Parathyroid adenoma (tissue), 2 donors: ENCODE data around the gene KIAA1549.

Source experiments
- H2AFZ ChIP-seq: fragments of 300-600 bp; sonication (generic); one replicate; pipeline ENCODE4 v1.7.0; 2017; ENCODE audit warnings: antibody characterized with exemption, mild to moderate bottlenecking
- H3K27ac ChIP-seq: fragments of 300-600 bp; sonication (generic); one replicate; pipeline ENCODE4 v1.7.0; 2017
- H3K27me3 ChIP-seq: fragments of 300-600 bp; sonication (generic); one replicate; pipeline ENCODE4 v1.7.0; 2017; ENCODE audit warnings: low read length; ENCODE audit not compliant: control insufficient read depth, insufficient read depth
- H3K36me3 ChIP-seq: fragments of 300-600 bp; sonication (generic); one replicate; pipeline ENCODE4 v1.7.0; 2017; ENCODE audit warnings: low read length; ENCODE audit not compliant: control insufficient read depth, insufficient read depth
- H3K4me1 ChIP-seq: fragments of 300-600 bp; sonication (generic); one replicate; pipeline ENCODE4 v1.7.0; 2017; ENCODE audit warnings: control low read depth
- H3K4me2 ChIP-seq: fragments of 300-600 bp; sonication (generic); one replicate; pipeline ENCODE4 v1.7.0; 2017; ENCODE audit warnings: low read length
- H3K4me3 ChIP-seq: fragments of 300-600 bp; sonication (generic); one replicate; pipeline ENCODE4 v1.7.0; 2017; ENCODE audit warnings: low read depth, low read length
- H3K79me2 ChIP-seq: fragments of 300-600 bp; sonication (generic); one replicate; pipeline ENCODE4 v1.7.0; 2017; ENCODE audit warnings: control low read depth
- H3K9ac ChIP-seq: fragments of 300-600 bp; sonication (generic); one replicate; pipeline ENCODE4 v1.7.0; 2017; ENCODE audit warnings: mild to moderate bottlenecking
- H3K9me3 ChIP-seq: fragments of 300-600 bp; sonication (generic); one replicate; pipeline ENCODE4 v1.7.0; 2017; ENCODE audit warnings: low read length; ENCODE audit not compliant: control insufficient read depth
- TF ChIP-seq, protein P1 (sequence below): fragments of 300-600 bp; sonication (generic); IDR thresholded peaks from one replicate; pipeline ENCODE4 v1.7.0; 2017; ENCODE audit warnings: antibody characterized with exemption, mild to moderate bottlenecking
- donor health status: primary hyperparathyroidism.

Gene KIAA1549

DNA sequence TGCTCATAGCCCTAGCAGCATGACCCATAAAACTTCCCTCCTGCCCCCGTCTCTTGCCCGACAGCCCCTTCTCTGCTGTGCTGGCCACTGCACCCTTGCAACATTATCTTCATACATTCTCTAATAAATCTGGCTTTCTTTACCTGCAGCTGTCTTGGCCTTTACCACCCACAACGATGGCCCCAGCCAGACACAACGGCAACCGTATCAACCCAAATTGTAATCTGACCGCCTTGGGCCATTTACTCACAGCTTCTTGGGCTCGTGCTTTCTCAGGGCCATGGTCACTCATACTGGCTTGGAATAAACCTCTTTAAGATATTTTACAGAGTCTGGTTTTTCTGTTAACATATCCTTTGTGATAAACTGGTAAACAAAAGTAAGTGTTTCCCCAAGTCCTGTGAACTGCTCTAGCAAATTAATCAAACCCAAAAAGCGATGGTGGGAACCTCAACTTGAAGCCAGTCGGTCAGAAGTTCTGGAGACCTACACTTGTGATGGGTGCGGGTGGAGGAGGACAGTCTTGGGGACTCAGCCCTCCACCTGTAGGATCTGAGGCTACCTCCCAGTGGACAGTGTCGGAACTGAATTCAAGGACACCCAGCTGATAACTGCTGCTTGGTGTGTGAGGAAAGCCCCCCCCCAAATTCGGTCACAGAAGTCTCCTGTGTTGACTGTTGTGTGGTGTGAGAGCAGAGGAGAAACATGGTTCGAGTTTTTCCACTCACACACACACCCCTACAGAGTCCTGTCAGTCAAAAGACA lies 95.6 kb downstream of the KIAA1549 start:
- no peak overlapping the region for H3K4me3 ChIP-seq
- no peak overlapping the region for H3K27ac ChIP-seq
- no peak overlapping the region for H3K9ac ChIP-seq
- H3K9me3 ChIP-seq = no peaks in the 10 kb centered on the region
- no peaks in the 10 kb centered on the region for H3K36me3 ChIP-seq
- TF ChIP-seq, protein P1, sequence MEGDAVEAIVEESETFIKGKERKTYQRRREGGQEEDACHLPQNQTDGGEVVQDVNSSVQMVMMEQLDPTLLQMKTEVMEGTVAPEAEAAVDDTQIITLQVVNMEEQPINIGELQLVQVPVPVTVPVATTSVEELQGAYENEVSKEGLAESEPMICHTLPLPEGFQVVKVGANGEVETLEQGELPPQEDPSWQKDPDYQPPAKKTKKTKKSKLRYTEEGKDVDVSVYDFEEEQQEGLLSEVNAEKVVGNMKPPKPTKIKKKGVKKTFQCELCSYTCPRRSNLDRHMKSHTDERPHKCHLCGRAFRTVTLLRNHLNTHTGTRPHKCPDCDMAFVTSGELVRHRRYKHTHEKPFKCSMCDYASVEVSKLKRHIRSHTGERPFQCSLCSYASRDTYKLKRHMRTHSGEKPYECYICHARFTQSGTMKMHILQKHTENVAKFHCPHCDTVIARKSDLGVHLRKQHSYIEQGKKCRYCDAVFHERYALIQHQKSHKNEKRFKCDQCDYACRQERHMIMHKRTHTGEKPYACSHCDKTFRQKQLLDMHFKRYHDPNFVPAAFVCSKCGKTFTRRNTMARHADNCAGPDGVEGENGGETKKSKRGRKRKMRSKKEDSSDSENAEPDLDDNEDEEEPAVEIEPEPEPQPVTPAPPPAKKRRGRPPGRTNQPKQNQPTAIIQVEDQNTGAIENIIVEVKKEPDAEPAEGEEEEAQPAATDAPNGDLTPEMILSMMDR = no peak
- no peak overlapping the region for H2AFZ ChIP-seq
- H3K27me3 ChIP-seq = no peaks in the 10 kb centered on the region
- H3K4me1 ChIP-seq = peaks cover 12% of the 10 kb centered on the region
- H3K79me2 ChIP-seq = peaks cover 4% of the 10 kb centered on the region
- no peak overlapping the region for H3K4me2 ChIP-seq

DNA sequence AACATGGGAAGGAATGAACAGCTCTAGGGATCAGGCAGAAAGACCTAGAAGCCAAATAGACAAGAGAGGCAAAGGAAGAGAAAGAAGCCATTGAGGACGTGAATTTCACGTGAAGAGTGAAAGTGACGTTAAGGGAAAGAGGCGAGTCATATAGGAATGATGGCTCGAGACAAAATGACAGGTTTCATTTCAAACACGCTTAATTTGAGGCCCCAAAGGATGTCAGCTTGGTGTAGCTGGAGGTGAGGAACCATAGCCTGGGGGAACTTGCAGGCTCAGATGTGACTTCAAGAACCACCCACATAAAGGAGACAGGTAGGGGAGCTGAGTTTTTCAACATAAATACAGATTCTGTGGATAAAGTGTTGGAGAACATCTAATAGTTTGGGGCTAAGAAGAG lies 98.9 kb downstream of the KIAA1549 start:
- no peak overlapping the region for H3K27ac ChIP-seq
- H3K9ac ChIP-seq = no peak overlapping the region
- H2AFZ ChIP-seq = no peak overlapping the region
- H3K79me2 ChIP-seq = peaks cover 4% of the 10 kb centered on the region
- TF ChIP-seq, protein P1 = no peak
- no peaks in the 10 kb centered on the region for H3K27me3 ChIP-seq
- H3K9me3 ChIP-seq = no peaks in the 10 kb centered on the region
- H3K4me3 ChIP-seq = no peak overlapping the region
- H3K4me1 ChIP-seq = peaks cover 2% of the 10 kb centered on the region
- no peaks in the 10 kb centered on the region for H3K36me3 ChIP-seq
- H3K4me2 ChIP-seq = no peak overlapping the region

DNA sequence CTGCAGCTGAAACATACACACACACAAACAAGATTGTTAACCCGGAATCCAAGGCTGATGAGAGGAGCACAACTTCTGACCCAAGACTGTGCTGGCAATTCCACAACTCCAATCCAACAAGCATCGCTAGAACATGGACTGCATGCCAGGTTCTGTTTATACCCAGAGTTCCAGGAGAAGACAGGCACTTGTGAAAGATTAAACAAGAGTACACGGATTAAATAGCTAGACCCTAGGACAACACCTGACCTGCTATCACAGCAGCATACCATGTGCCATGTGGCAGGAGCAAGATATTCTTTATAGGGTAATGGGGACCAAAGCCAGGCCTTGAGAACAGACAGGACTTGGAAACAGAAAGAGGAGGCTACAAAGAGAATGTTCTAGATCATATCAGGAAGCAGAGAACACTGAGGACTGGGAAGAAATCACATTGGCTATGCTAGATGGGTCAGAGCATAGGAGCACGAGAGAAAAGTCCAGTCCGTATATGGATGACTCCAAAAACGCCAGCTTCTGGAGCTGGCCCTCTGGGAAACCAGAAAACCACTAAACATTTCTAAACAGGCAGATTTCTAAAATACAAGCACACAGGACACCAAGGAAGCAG lies 99.5 kb downstream of the KIAA1549 start:
- no peaks in the 10 kb centered on the region for H3K9me3 ChIP-seq
- no peaks in the 10 kb centered on the region for H3K36me3 ChIP-seq
- H3K9ac ChIP-seq = no peak overlapping the region
- H3K4me1 ChIP-seq = peaks cover 4% of the 10 kb centered on the region
- H2AFZ ChIP-seq = no peak overlapping the region
- no peaks in the 10 kb centered on the region for H3K27me3 ChIP-seq
- no peak overlapping the region for H3K4me3 ChIP-seq
- peaks cover 4% of the 10 kb centered on the region for H3K79me2 ChIP-seq
- TF ChIP-seq, protein P1 = no peak
- no peak overlapping the region for H3K4me2 ChIP-seq
- no peak overlapping the region for H3K27ac ChIP-seq

DNA sequence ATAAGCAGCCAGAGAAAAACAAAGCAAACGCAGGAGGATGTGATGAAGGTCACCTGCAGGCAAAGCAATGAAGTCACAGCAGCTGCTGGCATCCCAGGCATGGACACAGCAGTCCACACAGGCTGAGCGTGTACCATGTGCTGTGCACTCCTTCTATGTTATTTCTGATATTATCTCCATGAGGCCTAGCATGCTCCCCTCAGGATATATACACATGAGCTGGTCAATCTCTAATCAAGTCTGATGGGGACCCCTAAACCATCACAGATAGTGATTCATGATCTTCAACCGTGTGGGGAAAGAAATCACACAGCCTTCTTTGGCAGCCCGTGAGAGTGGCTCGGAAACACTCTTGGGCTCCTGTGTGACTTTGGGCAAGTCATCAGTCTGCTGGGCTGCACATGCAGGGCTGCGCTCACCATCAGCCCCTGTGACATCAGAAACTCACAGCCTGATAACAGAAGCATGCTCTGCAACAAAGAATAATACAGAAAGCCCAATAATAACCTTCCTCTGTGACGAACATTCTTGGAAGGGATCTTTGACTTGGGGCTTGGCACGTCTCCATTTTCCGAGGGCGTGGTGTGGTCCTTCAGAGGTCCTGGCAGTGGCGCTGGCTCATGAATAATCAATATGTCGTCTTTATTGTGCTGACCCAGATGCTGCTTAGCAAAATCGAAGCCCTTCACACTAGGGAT lies 100.2 kb downstream of the KIAA1549 start:
- H2AFZ ChIP-seq = no peak overlapping the region
- H3K9me3 ChIP-seq = no peaks in the 10 kb centered on the region
- H3K79me2 ChIP-seq = peaks cover 4% of the 10 kb centered on the region
- no peaks in the 10 kb centered on the region for H3K27me3 ChIP-seq
- H3K4me1 ChIP-seq = peaks cover 6% of the 10 kb centered on the region
- no peak overlapping the region for H3K27ac ChIP-seq
- no peak overlapping the region for H3K4me3 ChIP-seq
- H3K36me3 ChIP-seq = no peaks in the 10 kb centered on the region
- TF ChIP-seq, protein P1 = no peak
- H3K9ac ChIP-seq = no peak overlapping the region
- H3K4me2 ChIP-seq = no peak overlapping the region
